Activated CD8-positive, alpha-beta memory T cell treated with anti-CD3 and anti-CD28 coated beads for 4 hours (primary cell): Measurements from ENCODE around the gene GATA6.
"Not testable (repeated sequence)": the region's sequence is repeated elsewhere in the genome, so short reads cannot be mapped to it uniquely, and the experiment has no call there.

ENCODE experiments used
- DNase-seq, 2 donors: peaks; one replicate each; pipeline ENCODE4 v3.0.0-alpha.2; 2020; ENCODE audit warnings: low read depth in 2 of 2

GATA6 gene

GRCh38 chr18:22204996-22205395 lies 35.6 kb downstream of the GATA6 start:
- DNase-seq, result no peak

- no peak for DNase-seq
Observed at GRCh38 chr18:22207021-22207758, 37.8 kb downstream of the GATA6 start.

GRCh38 chr18:22210311-22210754 lies 40.9 kb downstream of the GATA6 start:
- no peak for DNase-seq

GRCh38 chr18:22211657-22212056 lies 42.3 kb downstream of the GATA6 start:
- DNase-seq, result no peak

- DNase-seq, result no peak
Observed at GRCh38 chr18:22213333-22213973, 44.1 kb downstream of the GATA6 start.

GRCh38 chr18:22214731-22215528 lies 45.5 kb downstream of the GATA6 start:
- no peak for DNase-seq

- no peak for DNase-seq
Observed at GRCh38 chr18:22218835-22219234, 49.4 kb downstream of the GATA6 start.

- DNase-seq, result no peak
Observed at GRCh38 chr18:22219568-22220355, 50.4 kb downstream of the GATA6 start.

GRCh38 chr18:22220585-22220984 lies 51.2 kb downstream of the GATA6 start:
- DNase-seq, result not testable (repeated sequence)

- no peak for DNase-seq
Observed at GRCh38 chr18:22221350-22221749, 52.0 kb downstream of the GATA6 start.

- DNase-seq, result no peak
Observed at GRCh38 chr18:22223254-22223964, 54.0 kb downstream of the GATA6 start.

GRCh38 chr18:22223965-22224322 lies 54.6 kb downstream of the GATA6 start:
- DNase-seq, result no peak

GRCh38 chr18:22224339-22224738 lies 55.0 kb downstream of the GATA6 start:
- no peak for DNase-seq

- DNase-seq, result no peak
Observed at GRCh38 chr18:22226801-22227200, 57.4 kb downstream of the GATA6 start.

- DNase-seq, result no peak
Observed at GRCh38 chr18:22228976-22229375, 59.6 kb downstream of the GATA6 start.

GRCh38 chr18:22229456-22230124 lies 60.2 kb downstream of the GATA6 start:
- DNase-seq, result no peak

GRCh38 chr18:22230471-22230945 lies 61.1 kb downstream of the GATA6 start:
- no peak for DNase-seq

- DNase-seq, result no peak
Observed at GRCh38 chr18:22233266-22233665, 63.9 kb downstream of the GATA6 start.

- DNase-seq, result no peak
Observed at GRCh38 chr18:22238036-22238435, 68.6 kb downstream of the GATA6 start.

GRCh38 chr18:22238681-22239080 lies 69.3 kb downstream of the GATA6 start:
- DNase-seq, result no peak
